GM12878 (cell line): ENCODE results near the gene PPP1R15A. TPM values are rescaled to one million over a fixed set of nuclear protein-coding genes. Genes with fewer than 3 reads are reported as not detected.
A peak's percentile ranks its signal among the peaks of the same experiment; 100 is the strongest.

Source experiments
- CBX3 ChIP-seq: fragments of 200-600 bp; sonication (generic); IDR thresholded peaks from 2 replicates; pipeline ENCODE4 v1.6.1; 2016; ENCODE audit warnings: low read depth, borderline replicate concordance
- CHD4 ChIP-seq: fragments of 200-600 bp; sonication (generic); IDR thresholded peaks from 2 replicates; pipeline ENCODE4 v1.6.1; 2016; ENCODE audit warnings: mild to moderate bottlenecking
- EGR1 ChIP-seq, 2 experiments: IDR thresholded peaks; 1 replicate in 1 of 2; 2 replicates in 1 of 2; pipeline ENCODE4 v1.6.1; 2011 to 2012; ENCODE audit warnings: low read depth in 2 of 2, low read length in 2 of 2, borderline replicate concordance in 1 of 2, mild to moderate bottlenecking in 1 of 2, moderate library complexity in 1 of 2
- FOS ChIP-seq: IDR thresholded peaks from 3 replicates; pipeline ENCODE4 v1.6.1; 2011; ENCODE audit warnings: borderline replicate concordance; ENCODE audit not compliant: insufficient read length; ENCODE audit errors: extremely low read depth
- FOXK2 ChIP-seq: fragments of 450-650 bp; IDR thresholded peaks from 2 replicates; pipeline ENCODE4 v1.6.1; 2017; ENCODE audit warnings: mild to moderate bottlenecking, moderate library complexity
- GABPA ChIP-seq: IDR thresholded peaks from 2 replicates; pipeline ENCODE4 v1.6.1; 2014; ENCODE audit warnings: antibody characterized with exemption, low read depth, mild to moderate bottlenecking, inconsistent platforms
- HDAC2 ChIP-seq: fragments of 200-600 bp; sonication (generic); IDR thresholded peaks from 2 replicates; pipeline ENCODE4 v1.6.1; 2017
- IKZF1 ChIP-seq: fragments of 450-650 bp; conservative IDR thresholded peaks from 2 replicates; pipeline ENCODE4 v1.6.1; 2017; ENCODE audit warnings: antibody characterized with exemption, mild to moderate bottlenecking
- LARP7 ChIP-seq: fragments of 450-650 bp; IDR thresholded peaks from 2 replicates; pipeline ENCODE4 v1.6.1; 2017; ENCODE audit warnings: mild to moderate bottlenecking
- NRF1 ChIP-seq: conservative IDR thresholded peaks from 2 replicates; pipeline ENCODE4 v1.6.1; 2011; ENCODE audit warnings: mild to moderate bottlenecking, low read depth, low read length, improper control_type of control experiment
- PML ChIP-seq: IDR thresholded peaks from 2 replicates; pipeline ENCODE4 v1.6.1; 2012; ENCODE audit warnings: low read length, inconsistent platforms
- POLR2AphosphoS5 ChIP-seq: IDR thresholded peaks from 2 replicates; pipeline ENCODE4 v1.6.1; 2011; ENCODE audit warnings: mild to moderate bottlenecking, low read length, inconsistent platforms
- SMC3 ChIP-seq: IDR thresholded peaks from 2 replicates; pipeline ENCODE4 v1.6.1; 2011; ENCODE audit warnings: low read length, improper control_type of control experiment, borderline replicate concordance
- STAT1 ChIP-seq: fragments of 450-650 bp; conservative IDR thresholded peaks from 2 replicates; pipeline ENCODE4 v1.6.1; 2014; ENCODE audit warnings: antibody characterized with exemption, mild to moderate bottlenecking
- STAT3 ChIP-seq: IDR thresholded peaks from 2 replicates; pipeline ENCODE4 v1.6.1; 2011; ENCODE audit warnings: low read depth, low read length, improper control_type of control experiment
- TAF1 ChIP-seq: IDR thresholded peaks from 2 replicates; pipeline ENCODE4 v1.6.1; 2011; ENCODE audit warnings: mild to moderate bottlenecking, low read depth, low read length, borderline replicate concordance
- TBL1XR1 ChIP-seq: IDR thresholded peaks from 2 replicates; pipeline ENCODE4 v1.6.1; 2012; ENCODE audit warnings: low read depth, low read length, improper control_type of control experiment
- WRNIP1 ChIP-seq: IDR thresholded peaks from 2 replicates; pipeline ENCODE4 v1.6.1; 2011; ENCODE audit warnings: low read depth, low read length, improper control_type of control experiment, borderline replicate concordance
- YBX1 ChIP-seq: fragments of 450-650 bp; IDR thresholded peaks from 2 replicates; pipeline ENCODE4 v1.6.1; 2016; ENCODE audit warnings: antibody characterized with exemption
- ZNF274 ChIP-seq: IDR thresholded peaks from one replicate; pipeline ENCODE4 v1.8.0; 2011; ENCODE audit not compliant: insufficient read length, insufficient read depth
- polyA plus RNA-seq, 11 experiments: library from polyadenylated mRNA; depleted of rRNA in 4 of 11; unstranded in 6 of 11; stranded (reverse) in 5 of 11; fragments of >200 nt; fragmentation: Nextera tagmentation in 4 of 11; fragmentation: Illumina TruSeq in 1 of 11; extraction: Ambion mirVana in 4 of 11; extraction: Trizol in 1 of 11; gene quantifications; 1 replicate in 1 of 11; 2 replicates in 10 of 11; pipeline versions ENCODE4 v1.2.1 to v1.2.3, GENCODE V29; 2011 to 2016; ENCODE audit warnings: inconsistent platforms in 2 of 11, missing spikeins in 2 of 11, low read depth in 1 of 11
- total RNA-seq, 4 experiments: library from RNA; depleted of rRNA in 3 of 4; stranded (reverse); fragments of >200 nt in 3 of 4; fragmentation: Illumina TruSeq in 1 of 4; extraction: Trizol in 1 of 4; gene quantifications; 2 replicates each; pipeline versions ENCODE4 v1.2.1 to v1.2.3, GENCODE V29; 2013 to 2021
- TF ChIP-seq, protein P1 (sequence below): fragments of 450-650 bp; formaldehyde crosslinking; IDR thresholded peaks from 2 replicates; pipeline ENCODE4 v1.4.0; 2022; ENCODE audit warnings: mild to moderate bottlenecking, moderate library complexity
- TF ChIP-seq, protein P2 (sequence below): IDR thresholded peaks from 2 replicates; pipeline ENCODE4 v1.6.1; 2012; ENCODE audit warnings: low read depth, low read length, improper control_type of control experiment
- TF ChIP-seq, protein P3 (sequence below): fragments of 450-650 bp; IDR thresholded peaks from 2 replicates; pipeline ENCODE4 v1.6.1; 2017; ENCODE audit warnings: mild to moderate bottlenecking, low read depth, inconsistent platforms; ENCODE audit not compliant: poor library complexity, severe bottlenecking
- TF ChIP-seq, protein P4 (sequence below): fragments of 450-650 bp; IDR thresholded peaks from 2 replicates; pipeline ENCODE4 v1.6.1; 2017; ENCODE audit warnings: low read depth, mild to moderate bottlenecking, moderate library complexity

PPP1R15A gene
- total and polyA plus RNA-seq, 10 of the 15 experiments (the other 5 are each of a cell fraction or from before 2014, with no cell fraction given), result 0.68 to 50.8 (median 27.7) TPM

DNA sequence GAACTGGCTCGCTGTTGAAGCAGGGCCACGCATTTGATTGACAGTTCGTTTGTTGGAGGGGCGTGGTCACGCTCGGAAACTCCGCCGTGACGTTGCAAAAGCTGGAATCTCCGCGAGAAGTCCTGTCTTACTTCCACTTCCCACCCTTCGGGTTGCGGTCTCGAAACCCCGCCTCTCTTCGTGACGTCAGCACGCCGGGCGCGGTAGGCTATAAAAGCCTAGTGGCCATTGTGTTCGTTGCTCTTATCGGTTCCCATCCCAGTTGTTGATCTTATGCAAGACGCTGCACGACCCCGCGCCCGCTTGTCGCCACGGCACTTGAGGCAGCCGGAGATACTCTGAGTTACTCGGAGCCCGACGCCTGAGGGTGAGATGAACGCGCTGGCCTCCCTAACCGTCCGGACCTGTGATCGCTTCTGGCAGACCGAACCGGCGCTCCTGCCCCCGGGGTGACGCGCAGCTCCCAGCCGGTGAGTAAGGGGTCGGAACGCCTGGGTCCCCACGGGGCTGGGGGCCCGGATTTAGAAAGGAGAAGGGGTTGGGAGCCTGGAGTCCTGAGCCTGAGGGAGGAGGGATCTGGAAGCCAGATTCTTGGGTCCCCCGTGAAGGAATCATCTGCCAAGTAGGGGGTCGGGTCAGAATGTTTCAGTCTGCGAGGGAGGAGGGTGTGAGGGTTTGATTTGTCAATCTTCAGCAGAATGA is at the start of gene PPP1R15A (continued):
- TF ChIP-seq, protein P1, sequence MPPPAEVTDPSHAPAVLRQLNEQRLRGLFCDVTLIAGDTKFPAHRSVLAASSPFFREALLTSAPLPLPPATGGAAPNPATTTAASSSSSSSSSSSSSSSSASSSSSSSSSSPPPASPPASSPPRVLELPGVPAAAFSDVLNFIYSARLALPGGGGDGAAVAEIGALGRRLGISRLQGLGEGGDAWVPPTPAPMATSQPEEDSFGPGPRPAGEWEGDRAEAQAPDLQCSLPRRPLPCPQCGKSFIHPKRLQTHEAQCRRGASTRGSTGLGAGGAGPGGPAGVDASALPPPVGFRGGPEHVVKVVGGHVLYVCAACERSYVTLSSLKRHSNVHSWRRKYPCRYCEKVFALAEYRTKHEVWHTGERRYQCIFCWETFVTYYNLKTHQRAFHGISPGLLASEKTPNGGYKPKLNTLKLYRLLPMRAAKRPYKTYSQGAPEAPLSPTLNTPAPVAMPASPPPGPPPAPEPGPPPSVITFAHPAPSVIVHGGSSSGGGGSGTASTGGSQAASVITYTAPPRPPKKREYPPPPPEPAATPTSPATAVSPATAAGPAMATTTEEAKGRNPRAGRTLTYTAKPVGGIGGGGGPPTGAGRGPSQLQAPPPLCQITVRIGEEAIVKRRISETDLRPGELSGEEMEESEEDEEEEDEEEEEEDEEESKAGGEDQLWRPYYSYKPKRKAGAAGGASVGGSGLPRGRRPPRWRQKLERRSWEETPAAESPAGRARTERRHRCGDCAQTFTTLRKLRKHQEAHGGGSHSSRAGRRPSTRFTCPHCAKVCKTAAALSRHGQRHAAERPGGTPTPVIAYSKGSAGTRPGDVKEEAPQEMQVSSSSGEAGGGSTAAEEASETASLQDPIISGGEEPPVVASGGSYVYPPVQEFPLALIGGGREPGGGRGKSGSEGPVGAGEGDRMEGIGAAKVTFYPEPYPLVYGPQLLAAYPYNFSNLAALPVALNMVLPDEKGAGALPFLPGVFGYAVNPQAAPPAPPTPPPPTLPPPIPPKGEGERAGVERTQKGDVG (CRISPR knock-in tag), result no peak
- peak; percentile 100 for TF ChIP-seq POLR2AphosphoS5
- no peak for TF ChIP-seq NRF1
- TF ChIP-seq GABPA, result no peak
- TF ChIP-seq WRNIP1, result no peak
- TF ChIP-seq TBL1XR1, result peak; percentile 49; the same call in 1 of the 2 replicates
- 0 out of 2 replicates have a peak, but pooled peaks have one; percentile 9 for TF ChIP-seq STAT1
- peak; percentile 52; the same call in 1 of the 2 replicates for TF ChIP-seq FOXK2
- TF ChIP-seq ZNF274, result no peak
- no peak for TF ChIP-seq CBX3
- no peak for TF ChIP-seq HDAC2
- no peak for TF ChIP-seq FOS
- no peak for TF ChIP-seq YBX1
- TF ChIP-seq PML, result peak; percentile 99
- peak; percentile 94 for TF ChIP-seq TAF1
- TF ChIP-seq IKZF1, result peak; percentile 74; the same call in 1 of the 2 replicates
- peak in 1 of 2 experiments; percentile 54; a peak in 1 of 3 replicates for TF ChIP-seq EGR1 (IDR thresholded peaks at IDR 0.05; ENCODE audit: borderline replicate concordance in 1 of 2, low read depth in 2 of 2, low read length in 2 of 2)
- no peak for TF ChIP-seq CHD4
- no peak for TF ChIP-seq STAT3
- TF ChIP-seq, protein P2, sequence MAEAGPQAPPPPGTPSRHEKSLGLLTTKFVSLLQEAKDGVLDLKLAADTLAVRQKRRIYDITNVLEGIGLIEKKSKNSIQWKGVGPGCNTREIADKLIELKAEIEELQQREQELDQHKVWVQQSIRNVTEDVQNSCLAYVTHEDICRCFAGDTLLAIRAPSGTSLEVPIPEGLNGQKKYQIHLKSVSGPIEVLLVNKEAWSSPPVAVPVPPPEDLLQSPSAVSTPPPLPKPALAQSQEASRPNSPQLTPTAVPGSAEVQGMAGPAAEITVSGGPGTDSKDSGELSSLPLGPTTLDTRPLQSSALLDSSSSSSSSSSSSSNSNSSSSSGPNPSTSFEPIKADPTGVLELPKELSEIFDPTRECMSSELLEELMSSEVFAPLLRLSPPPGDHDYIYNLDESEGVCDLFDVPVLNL, result no peak
- TF ChIP-seq SMC3, result no peak
- TF ChIP-seq, protein P3, sequence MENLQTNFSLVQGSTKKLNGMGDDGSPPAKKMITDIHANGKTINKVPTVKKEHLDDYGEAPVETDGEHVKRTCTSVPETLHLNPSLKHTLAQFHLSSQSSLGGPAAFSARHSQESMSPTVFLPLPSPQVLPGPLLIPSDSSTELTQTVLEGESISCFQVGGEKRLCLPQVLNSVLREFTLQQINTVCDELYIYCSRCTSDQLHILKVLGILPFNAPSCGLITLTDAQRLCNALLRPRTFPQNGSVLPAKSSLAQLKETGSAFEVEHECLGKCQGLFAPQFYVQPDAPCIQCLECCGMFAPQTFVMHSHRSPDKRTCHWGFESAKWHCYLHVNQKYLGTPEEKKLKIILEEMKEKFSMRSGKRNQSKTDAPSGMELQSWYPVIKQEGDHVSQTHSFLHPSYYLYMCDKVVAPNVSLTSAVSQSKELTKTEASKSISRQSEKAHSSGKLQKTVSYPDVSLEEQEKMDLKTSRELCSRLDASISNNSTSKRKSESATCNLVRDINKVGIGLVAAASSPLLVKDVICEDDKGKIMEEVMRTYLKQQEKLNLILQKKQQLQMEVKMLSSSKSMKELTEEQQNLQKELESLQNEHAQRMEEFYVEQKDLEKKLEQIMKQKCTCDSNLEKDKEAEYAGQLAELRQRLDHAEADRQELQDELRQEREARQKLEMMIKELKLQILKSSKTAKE, result peak; percentile 10
- peak; percentile 90 for TF ChIP-seq LARP7
- TF ChIP-seq, protein P4, sequence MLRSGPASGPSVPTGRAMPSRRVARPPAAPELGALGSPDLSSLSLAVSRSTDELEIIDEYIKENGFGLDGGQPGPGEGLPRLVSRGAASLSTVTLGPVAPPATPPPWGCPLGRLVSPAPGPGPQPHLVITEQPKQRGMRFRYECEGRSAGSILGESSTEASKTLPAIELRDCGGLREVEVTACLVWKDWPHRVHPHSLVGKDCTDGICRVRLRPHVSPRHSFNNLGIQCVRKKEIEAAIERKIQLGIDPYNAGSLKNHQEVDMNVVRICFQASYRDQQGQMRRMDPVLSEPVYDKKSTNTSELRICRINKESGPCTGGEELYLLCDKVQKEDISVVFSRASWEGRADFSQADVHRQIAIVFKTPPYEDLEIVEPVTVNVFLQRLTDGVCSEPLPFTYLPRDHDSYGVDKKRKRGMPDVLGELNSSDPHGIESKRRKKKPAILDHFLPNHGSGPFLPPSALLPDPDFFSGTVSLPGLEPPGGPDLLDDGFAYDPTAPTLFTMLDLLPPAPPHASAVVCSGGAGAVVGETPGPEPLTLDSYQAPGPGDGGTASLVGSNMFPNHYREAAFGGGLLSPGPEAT, result 0 out of 2 replicates have a peak, but pooled peaks have one; percentile 39
